NCI-H1417 (cell line): ENCODE results near the gene NEUROD2.
"Not testable (repeated sequence)": the region's sequence is repeated elsewhere in the genome, so short reads cannot be mapped to it uniquely, and the experiment has no call there.

Source experiments
- DNase-seq, 3 experiments: peaks; one replicate each; lab custom pipeline; 2025; lab: John Stamatoyannopoulos, UW

The NEUROD2 gene

DNA sequence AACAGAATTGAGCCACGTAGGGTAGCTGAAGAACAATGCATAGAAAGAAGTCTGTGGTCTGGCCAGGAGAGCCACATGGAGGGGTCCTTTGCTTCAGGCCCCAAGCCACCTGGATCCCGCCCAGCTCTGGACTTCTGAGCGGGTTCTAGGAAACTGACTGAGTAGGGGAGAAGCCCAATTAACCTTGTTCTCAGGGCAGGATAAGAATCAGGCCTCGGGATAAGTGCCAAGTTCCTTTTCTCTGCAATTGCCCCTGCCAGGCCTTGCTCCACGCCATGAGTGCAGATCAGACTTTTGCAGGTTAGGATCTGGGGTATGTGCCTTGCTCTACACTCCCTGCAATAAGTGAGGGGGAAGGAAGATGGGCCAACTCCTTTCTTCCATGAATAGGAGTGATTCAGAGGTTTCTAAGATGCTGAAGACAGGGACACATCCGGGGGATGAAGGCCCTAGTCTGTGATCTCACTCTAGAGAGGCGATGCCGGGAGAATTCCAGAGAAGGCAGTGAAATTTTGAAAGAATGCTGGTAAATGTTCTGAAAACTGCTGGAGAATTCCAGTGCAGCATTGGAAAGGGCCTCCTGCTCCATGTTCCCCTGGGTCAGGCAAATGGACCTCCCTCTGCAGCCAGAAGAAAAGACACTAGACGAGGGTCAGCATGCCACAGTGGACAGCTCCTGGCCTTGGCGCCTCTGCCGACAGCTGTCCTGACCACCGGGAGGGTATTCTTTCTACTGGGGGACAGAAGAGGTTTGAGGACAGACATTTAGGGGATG, 5.8 kb downstream of the NEUROD2 start:
- no peak for DNase-seq

DNA sequence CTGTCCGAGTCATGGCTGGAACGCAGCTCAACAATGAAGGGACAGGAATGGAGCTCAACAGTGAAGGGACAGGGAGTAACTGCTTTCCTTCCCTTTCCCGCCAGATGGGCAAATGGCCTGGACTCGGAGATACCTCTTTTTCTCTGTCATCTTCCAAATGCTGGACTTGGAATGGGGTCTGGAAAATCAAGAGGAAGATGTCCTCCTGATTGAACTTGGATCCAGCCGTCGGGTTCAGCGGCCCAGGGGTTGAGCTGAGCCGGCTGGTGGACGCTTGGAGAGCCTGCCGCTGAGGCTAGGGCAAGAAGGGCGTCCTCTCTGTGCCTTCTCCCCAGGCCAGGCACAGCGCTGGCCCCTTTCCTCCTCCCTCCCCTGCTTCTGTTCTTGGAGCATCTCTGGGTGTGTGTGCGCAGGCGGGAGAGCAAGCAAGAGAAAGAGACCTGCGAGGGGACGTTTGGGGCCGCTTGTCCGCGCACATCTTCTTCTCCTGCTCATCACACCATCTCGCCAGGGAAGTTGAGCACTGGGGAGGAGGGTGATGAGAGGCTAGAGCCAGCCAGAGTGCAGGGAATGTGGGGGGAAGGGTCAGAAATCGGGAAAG, 6.6 kb downstream of the NEUROD2 start:
- DNase-seq: no peak

- DNase-seq: no peak
Observed at GRCh38 chr17:39600288-39600996, 7.3 kb downstream of the NEUROD2 start.

DNA sequence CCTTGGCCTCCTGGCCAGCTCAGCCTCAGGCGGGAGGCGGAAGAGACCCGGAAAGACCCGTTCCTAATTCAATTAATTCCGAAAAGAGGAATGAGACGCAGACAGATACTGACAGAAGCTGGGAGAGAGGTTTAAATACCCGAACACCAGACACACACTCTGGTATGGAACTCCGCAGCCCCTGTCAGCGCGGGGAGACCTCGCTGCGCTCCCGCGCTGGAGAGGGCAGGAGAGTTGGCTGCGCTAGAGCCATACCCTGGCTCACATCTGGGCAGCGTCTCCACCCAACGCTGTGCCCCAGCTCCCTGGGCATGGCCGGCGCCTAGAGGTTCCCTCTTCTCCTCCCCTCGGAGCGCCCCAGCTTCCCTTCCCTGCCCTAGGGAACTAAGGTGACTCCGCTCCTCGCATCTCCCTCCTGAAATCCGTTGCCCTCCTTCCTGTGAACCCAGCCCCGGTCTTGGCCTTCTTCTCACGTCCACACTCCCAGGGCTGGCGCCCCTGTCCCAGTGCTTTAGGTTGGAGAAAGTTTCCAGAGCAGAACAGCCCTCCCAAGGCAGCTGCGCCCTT, 8.0 kb downstream of the NEUROD2 start:
- DNase-seq: no peak

GRCh38 chr17:39599004-39599664, 8.6 kb downstream of the NEUROD2 start:
- peak in 2 of 3 experiments; percentile 27 to 47 for DNase-seq

DNA sequence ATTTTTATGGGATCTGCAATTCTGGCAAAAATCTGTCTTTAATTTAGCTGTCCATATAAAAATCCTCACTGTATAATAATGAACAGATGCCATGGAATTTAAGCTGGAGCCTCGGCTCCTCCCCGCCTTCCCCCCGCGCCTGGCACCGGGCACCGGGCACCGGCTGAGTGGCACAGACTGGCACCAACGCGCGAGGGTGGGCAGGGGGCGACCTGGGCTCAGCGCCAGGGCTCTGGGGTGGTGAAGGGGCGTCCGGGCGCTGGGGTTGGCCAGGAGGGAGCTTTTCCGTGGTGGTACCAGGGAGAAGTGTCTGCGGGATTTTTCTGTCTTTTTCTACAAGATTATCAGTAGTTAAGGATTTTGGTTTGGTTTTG, 9.1 kb downstream of the NEUROD2 start:
- no peak for DNase-seq

DNA sequence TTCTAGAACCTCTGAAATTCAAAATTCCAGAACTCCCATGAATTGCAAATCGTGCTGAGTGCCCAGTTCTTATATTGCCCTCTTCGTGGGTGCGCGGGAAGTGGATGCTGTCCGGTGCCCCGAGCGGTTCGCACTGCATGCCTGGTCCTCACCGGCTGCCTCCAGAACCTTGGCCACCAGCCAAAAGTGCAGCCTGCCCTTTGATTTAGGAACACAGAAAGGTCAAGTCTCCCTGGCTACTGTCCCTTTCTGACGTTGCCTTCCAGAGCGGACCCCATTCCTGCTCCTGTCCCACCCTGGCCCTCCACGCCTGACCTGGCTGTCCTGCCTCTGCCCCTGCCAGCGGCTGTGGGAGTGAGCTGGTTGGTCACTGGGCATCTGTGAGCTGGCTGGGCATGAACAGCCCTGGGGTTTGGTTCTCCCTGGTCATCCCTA, 9.7 kb downstream of the NEUROD2 start:
- DNase-seq: peak in 2 of 3 experiments; percentile 25 to 42

- no peak for DNase-seq
Observed at GRCh38 chr17:39597372-39598046, 10.2 kb downstream of the NEUROD2 start.

- DNase-seq: no peak
Observed at GRCh38 chr17:39596543-39597267, 11.0 kb downstream of the NEUROD2 start.

DNA sequence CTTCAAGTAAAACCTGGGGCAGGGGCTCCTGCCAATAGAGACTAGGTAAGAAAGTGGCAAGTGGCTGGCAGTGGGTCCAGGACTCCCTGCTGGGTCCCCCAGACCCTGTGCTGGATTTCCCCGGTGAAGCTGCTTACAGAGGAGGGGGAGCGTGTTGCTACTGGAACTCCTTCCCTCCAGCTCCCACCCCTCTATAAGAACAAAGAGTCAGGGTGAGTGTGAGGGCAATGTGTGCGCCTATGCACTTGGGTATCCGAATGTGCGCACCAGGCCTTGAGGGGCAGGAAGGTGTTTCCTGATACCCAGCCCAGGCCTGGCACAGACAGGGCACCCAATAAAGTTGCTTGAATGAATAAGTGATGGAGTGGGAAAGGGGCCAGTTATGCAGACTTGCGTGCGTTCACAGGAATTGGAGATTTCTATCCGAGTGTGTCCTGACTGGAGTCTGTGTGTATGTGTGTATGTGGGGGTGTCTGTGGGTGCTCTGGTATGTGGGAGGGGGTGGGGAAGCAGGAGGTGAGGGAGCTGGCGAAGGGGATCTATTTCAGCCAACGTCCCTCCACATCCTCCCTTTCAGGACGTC, 11.7 kb downstream of the NEUROD2 start:
- DNase-seq: no peak

- no peak for DNase-seq
Observed at GRCh38 chr17:39595294-39595693, 12.4 kb downstream of the NEUROD2 start.

GRCh38 chr17:39593371-39593770, 14.3 kb downstream of the NEUROD2 start:
- no peak for DNase-seq

GRCh38 chr17:39591958-39592954, 15.5 kb downstream of the NEUROD2 start:
- DNase-seq: peak in 2 of 3 experiments; percentile 20 to 40

- not testable (repeated sequence) for DNase-seq
Observed at GRCh38 chr17:39590180-39590579, 17.5 kb downstream of the NEUROD2 start.

- DNase-seq: no peak
Observed at GRCh38 chr17:39582658-39583057, 25.1 kb downstream of the NEUROD2 start.

- DNase-seq: no peak
Observed at GRCh38 chr17:39581759-39582085, 26.0 kb downstream of the NEUROD2 start.

DNA sequence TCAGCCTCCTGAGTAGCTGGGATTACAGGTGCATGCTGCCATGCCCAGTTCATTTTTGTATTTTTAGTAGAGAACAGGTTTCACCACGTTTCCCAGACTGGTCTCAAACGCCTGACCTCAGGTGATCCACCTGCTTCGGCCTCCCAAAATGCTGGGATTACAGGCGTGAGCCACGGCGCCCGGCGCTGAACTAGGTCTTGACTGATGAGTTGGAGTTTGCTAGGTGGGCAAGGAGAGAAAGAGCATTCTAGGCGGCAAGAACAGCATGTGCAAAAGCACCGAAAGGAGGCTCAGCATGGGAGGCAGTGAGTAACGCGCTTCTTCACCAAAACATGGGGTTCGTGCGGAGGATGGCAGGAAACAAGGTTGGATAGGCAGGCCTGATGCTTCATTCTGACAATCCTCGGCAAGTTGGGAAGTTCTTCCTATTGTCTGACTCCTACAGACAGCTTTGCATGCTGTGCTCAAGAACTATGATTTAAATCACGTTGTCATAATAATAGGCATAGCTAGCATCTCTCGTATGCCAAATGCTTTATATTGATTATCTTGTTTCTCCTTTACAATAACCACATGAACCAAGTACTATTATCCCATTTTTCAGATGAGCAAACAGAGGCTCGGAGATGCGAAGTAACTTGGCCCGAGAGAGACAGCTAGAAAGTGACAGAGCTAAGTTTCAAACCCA, 26.5 kb downstream of the NEUROD2 start:
- no peak for DNase-seq

- no peak for DNase-seq
Observed at GRCh38 chr17:39580082-39580468, 27.6 kb downstream of the NEUROD2 start.
